ENCODE measurements around the gene MICAL3. TPM values are rescaled to one million over a fixed set of nuclear protein-coding genes. Genes with fewer than 3 reads are reported as not detected.
"Not testable (repeated sequence)": the region's sequence is repeated elsewhere in the genome, so short reads cannot be mapped to it uniquely, and the experiment has no call there.

The MICAL3 gene
- total RNA-seq = 43.0 and 47.5 TPM in 2 replicates

- TF ChIP-seq CTCF (conservative IDR thresholded peaks at IDR 0.05; ENCODE audit: low read depth, low read length) = peak; percentile 55
- H3K4me3 ChIP-seq (ENCODE audit: low read depth, low read length) = peak within 1 kb of the TSS; percentile 78
- no peak for DNase-seq (ENCODE audit: low read depth)
Measured at GRCh38 chr22:18024276-18024939, at the start of gene MICAL3. TSS of gene MICAL3 (minus strand) at chr22:18024561. CDS start at chr22:17906812, 117,749 bp downstream.

- DNase-seq (ENCODE audit: low read depth); H3K4me3 ChIP-seq (ENCODE audit: low read depth, low read length): not testable (repeated sequence)
Measured at GRCh38 chr22:18073927-18074326, 49.6 kb upstream of the MICAL3 start.

GRCh38 chr22:18073467-18073866 is 49.1 kb upstream of the MICAL3 start:
- no peak for TF ChIP-seq CTCF (conservative IDR thresholded peaks at IDR 0.05; ENCODE audit: low read depth, low read length)
- no peak overlapping the region for H3K4me3 ChIP-seq (ENCODE audit: low read depth, low read length)
- DNase-seq (ENCODE audit: low read depth) = no peak

- H3K4me3 ChIP-seq (ENCODE audit: low read depth, low read length) = no peak overlapping the region
- TF ChIP-seq CTCF (conservative IDR thresholded peaks at IDR 0.05; ENCODE audit: low read depth, low read length) = no peak
- no peak for DNase-seq (ENCODE audit: low read depth)
Measured at GRCh38 chr22:18071968-18072310, 47.6 kb upstream of the MICAL3 start.

GRCh38 chr22:18071307-18071967 is 47.1 kb upstream of the MICAL3 start:
- DNase-seq (ENCODE audit: low read depth); H3K4me3 ChIP-seq (ENCODE audit: low read depth, low read length): not testable (repeated sequence)

- peak; percentile 57 for TF ChIP-seq CTCF (conservative IDR thresholded peaks at IDR 0.05; ENCODE audit: low read depth, low read length)
- no peak for DNase-seq (ENCODE audit: low read depth)
- H3K4me3 ChIP-seq (ENCODE audit: low read depth, low read length) = no peak overlapping the region
Measured at GRCh38 chr22:18070556-18071306, 46.4 kb upstream of the MICAL3 start.

GRCh38 chr22:18070041-18070440 is 45.7 kb upstream of the MICAL3 start:
- no peak for DNase-seq (ENCODE audit: low read depth)
- H3K4me3 ChIP-seq (ENCODE audit: low read depth, low read length) = no peak overlapping the region
- TF ChIP-seq CTCF (conservative IDR thresholded peaks at IDR 0.05; ENCODE audit: low read depth, low read length) = no peak
